ENCODE results near the gene SULT1C4.
"Not testable (repeated sequence)": the region's sequence is repeated elsewhere in the genome, so short reads cannot be mapped to it uniquely, and the experiment has no call there.

Gene SULT1C4

DNA sequence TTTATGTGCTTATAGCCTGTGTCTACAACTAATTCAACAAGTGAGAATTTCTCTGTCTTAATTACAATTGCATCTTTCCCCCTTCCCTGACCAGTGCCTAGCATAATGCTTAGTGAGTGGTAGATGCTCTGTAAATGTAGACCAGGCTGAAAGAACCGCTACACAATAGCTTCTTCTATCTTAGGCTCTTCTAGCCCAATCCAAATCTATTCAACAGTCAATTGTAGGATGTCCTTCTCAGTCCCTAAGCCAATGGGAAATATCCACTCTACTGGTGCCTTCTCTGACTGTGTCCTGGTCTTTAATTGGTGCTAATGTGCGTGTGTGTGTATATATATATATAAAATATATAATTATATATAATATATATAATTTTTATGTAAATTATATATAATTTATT is 37.2 kb downstream of the SULT1C4 start:
- no peak for DNase-seq

GRCh38 chr2:108417254-108417653 is 39.5 kb downstream of the SULT1C4 start:
- DNase-seq, result no peak

- no peak for DNase-seq
These were observed 40.7 kb downstream of the SULT1C4 start for GRCh38 chr2:108418416-108418815.

DNA sequence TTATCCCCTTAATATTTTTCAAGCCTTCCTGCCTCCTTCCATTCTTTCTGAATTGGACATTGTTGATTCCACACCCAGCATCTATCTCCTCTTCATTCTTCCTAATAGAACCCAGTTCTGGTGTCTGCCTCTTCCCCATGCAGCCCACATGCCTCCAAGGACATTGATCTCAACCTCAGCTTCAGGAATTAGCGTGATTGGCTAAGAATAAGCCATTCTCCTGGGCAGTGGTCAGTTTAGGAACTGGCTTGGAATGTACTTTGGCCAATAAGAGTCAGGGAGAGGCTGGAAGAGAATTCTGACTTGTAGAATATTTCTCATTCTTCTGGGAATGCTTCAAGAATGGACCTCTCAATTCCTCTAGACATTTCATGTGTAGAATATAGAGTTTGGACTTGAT is 45.3 kb downstream of the SULT1C4 start:
- no peak for DNase-seq

DNA sequence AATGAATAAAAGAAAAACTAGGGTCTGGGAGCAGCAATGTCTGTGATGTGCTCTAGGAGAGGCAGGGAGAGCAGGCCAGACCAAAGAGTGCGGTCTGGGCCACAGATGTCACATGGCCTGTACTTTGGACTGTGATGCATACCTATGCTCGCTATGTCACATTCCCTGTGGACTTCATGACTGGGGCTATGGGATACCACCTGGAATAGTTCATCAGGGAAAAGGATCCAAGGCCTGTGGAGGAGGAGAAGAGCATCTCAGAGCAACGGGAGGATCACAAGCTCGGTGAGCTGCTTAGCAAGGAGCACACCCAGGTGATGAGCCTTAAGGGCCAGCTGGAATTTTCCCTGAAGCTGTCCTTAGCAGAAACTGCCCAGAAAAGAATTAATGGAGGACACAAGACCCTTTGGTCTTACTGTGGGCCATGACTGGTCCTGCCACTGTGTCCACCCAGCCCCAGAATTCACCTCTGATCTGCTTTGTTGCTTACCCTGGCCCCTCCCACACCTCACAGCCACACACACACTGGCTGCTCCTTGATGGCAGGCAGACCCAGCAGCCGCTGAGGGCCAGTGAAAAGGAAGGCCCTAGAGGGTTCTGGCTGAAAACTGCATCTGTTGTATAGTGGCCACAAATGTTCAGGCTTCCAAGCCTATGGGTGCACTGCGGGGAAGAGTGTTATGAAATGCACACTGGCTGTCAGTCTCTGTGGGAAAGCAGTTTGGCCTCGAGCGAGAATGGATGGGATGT is 45.9 kb downstream of the SULT1C4 start:
- DNase-seq, result no peak

DNA sequence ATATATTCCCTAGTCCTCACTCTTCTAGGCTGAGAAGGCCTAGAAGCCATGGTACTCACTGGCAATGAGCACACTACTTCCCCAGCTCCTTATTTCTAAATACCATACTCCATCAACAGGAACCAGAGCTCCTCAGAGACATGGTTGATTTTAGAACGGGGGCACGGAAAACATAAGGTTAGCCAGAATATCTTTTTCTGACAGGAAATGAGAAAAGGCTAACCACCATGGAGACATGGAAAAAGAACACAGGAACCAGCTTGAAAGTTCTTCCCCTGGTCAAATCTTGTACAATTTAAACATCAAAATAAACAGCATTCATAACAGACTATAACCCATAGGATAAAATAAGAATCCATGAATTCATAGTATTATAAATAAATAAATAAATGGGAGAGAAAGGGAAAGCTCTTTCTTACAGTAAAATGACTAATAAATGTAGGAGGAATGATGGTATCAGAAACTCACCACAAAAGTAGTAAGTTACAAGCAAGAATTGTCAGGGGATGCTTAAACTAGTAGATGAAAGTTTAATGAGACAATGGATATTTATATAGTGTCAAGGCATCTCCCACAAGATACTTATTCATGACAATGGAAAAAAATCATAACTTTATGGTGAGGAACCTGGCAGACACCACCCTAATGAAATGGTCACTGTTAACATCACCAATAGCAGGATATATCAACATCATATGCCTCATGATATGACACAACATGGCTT is 50.7 kb downstream of the SULT1C4 start:
- no peak for DNase-seq

GRCh38 chr2:108435578-108435977 is 57.8 kb downstream of the SULT1C4 start:
- DNase-seq, result not testable (repeated sequence)

GRCh38 chr2:108436976-108437375 is 59.2 kb downstream of the SULT1C4 start:
- no peak for DNase-seq
